ENCODE data around the gene FSD1.

DNA sequence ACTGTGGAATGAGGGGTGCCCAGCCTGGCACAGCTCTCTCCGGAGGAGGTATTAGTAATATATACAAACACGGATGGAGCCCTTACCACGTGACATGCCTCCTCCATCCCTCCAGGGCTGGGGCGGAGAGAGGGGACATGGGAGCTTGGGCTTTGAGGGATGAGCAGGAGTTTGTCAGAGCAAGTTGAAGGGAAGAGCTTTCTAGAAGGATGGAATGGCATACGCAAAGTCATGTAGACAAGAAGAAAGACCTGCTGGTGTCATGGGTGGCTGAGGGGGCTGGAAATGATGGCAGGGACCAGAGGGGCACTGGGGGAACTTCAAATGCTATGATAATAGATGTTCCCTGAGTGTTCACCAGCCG, 41.6 kb downstream of the FSD1 start:
- TF ChIP-seq CTCF (conservative IDR thresholded peaks at IDR 0.05) (no peak), ZFX (IDR thresholded peaks at IDR 0.05) (no peak)

Measured in C4-2B (cell line).